ENCODE measurements around the gene MS4A6E. TPM values are rescaled to one million over a fixed set of nuclear protein-coding genes. Genes with fewer than 3 reads are reported as not detected.
"Not testable (repeated sequence)": the region's sequence is repeated elsewhere in the genome, so short reads cannot be mapped to it uniquely, and the experiment has no call there.

MS4A6E gene
- total and polyA plus RNA-seq, 2 donors (not counting 1 experiment from before 2014, with no cell fraction given), result not detected

DNA sequence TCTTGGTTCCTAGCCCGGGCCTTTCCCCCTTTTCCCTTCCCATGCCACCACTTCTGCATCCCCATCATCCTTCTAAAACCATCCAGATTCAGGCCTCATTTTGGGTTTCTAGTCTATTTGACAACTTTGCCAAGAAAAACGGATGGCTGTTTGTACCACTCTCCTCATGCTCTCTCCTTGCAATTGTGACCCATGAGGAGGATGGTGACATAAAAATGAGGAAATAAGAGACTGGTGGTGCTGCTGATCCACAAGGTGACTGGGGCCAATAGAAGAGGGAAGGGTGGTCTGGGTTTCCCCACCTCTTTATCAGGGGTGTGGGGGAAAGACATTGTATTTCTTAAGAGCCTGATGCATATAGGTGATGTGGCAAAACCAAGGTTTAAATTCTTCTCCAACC is 45.6 kb upstream of the MS4A6E start:
- CTCF ChIA-PET, result no interaction called here
- H3K27me3 Mint-ChIP-seq, result no peaks in the 10 kb centered on the region
- H3K9me3 Mint-ChIP-seq (ENCODE audit: insufficient read depth), result no peaks in the 10 kb centered on the region

DNA sequence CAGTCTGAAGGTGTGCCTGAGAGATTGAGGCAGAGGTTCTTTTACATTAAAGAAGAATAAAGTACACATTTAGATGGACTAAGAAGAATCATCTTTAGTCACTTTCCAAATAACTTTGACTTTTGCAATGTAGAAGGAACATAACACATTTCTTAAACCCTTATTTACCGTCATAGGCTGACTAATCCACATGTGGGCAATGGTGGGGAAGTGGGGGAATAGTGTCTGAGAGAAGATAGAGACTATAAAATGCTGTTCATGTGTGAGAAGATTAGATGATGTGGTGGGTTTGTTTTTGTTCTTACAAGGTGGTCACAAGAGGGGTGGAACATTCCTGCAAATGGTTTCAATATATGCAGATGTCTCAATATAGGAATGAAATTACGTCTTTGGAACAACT is 44.8 kb upstream of the MS4A6E start:
- Mint-ChIP-seq H3K9me3 (ENCODE audit: insufficient read depth) (no peaks in the 10 kb centered on the region), H3K27ac (no peak overlapping the region), H3K4me3 (no peak overlapping the region), H3K4me1 (peaks cover 17% of the 10 kb centered on the region), H3K27me3 (no peaks in the 10 kb centered on the region)
- ATAC-seq (ENCODE audit: low read depth), result no peak
- Histone ChIP-seq H3K27me3 (replicated peaks in 1 of 4; ENCODE audit: control extremely low read depth in 1 of 4, control insufficient read depth in 3 of 4, insufficient read depth in 4 of 4, low read length in 3 of 4) (no peaks in the 10 kb centered on the region), H3K79me2 (ENCODE audit: control insufficient read depth, insufficient read depth, low read length) (no peaks in the 10 kb centered on the region), H2AFZ (ENCODE audit: insufficient read depth, low read depth, low read length, poor library complexity, severe bottlenecking) (no peak overlapping the region), H3K27ac (ENCODE audit: low read length in 2 of 2) (no peak overlapping the region), H3K9ac (ENCODE audit: low read length) (no peak overlapping the region), H3K4me2 (replicated peaks; ENCODE audit: low read depth, low read length, poor library complexity, severe bottlenecking) (no peak overlapping the region), H3K4me3 (ENCODE audit: control extremely low read depth in 1 of 5, extremely low read depth in 1 of 5, insufficient read depth in 1 of 5, low read depth in 2 of 5, low read length in 4 of 5) (no peak overlapping the region), H3K9me3 (ENCODE audit: control extremely low read depth in 1 of 3, control insufficient read depth in 2 of 3, insufficient read depth in 1 of 3, low read length in 2 of 3) (no peaks in the 10 kb centered on the region), H3K4me1 (ENCODE audit: control insufficient read depth in 2 of 2, insufficient read depth in 2 of 2, low read length in 2 of 2) (peaks cover 18 to 23% of the 10 kb centered on the region in 2 donors), H3K36me3 (replicated peaks in 1 of 2; ENCODE audit: control extremely low read depth in 1 of 2, control insufficient read depth in 1 of 2, extremely low read depth in 1 of 2, insufficient read depth in 2 of 2, low read length in 1 of 2) (no peaks in the 10 kb centered on the region), H4K20me1 (ENCODE audit: control insufficient read depth, insufficient read depth, low read length, poor library complexity, severe bottlenecking) (no peaks in the 10 kb centered on the region)
- ChIA-PET POLR2A (no interaction called here), CTCF (interaction anchor here (1.2 kb wide), 1 partner anchor 66 kb away, joined by 3 read pairs; no protein-coding TSS in a partner anchor)
- WGBS (ENCODE audit: insufficient coverage), result no CpG with 5 or more reads among the region's 2 CpGs
- DNase-seq, result no peak
- intact Hi-C loops (cut with micrococcal nuclease), result no loop called here
- TF ChIP-seq, protein P1, sequence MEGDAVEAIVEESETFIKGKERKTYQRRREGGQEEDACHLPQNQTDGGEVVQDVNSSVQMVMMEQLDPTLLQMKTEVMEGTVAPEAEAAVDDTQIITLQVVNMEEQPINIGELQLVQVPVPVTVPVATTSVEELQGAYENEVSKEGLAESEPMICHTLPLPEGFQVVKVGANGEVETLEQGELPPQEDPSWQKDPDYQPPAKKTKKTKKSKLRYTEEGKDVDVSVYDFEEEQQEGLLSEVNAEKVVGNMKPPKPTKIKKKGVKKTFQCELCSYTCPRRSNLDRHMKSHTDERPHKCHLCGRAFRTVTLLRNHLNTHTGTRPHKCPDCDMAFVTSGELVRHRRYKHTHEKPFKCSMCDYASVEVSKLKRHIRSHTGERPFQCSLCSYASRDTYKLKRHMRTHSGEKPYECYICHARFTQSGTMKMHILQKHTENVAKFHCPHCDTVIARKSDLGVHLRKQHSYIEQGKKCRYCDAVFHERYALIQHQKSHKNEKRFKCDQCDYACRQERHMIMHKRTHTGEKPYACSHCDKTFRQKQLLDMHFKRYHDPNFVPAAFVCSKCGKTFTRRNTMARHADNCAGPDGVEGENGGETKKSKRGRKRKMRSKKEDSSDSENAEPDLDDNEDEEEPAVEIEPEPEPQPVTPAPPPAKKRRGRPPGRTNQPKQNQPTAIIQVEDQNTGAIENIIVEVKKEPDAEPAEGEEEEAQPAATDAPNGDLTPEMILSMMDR (IDR thresholded peaks at IDR 0.05), result no peak

More for the DNA sequence above, 45.6 kb upstream of the MS4A6E start:
- Histone ChIP-seq H3K4me1 (ENCODE audit: control insufficient read depth in 2 of 2, insufficient read depth in 2 of 2, low read length in 2 of 2) (peaks cover 18 to 23% of the 10 kb centered on the region in 2 donors), H4K20me1 (ENCODE audit: control insufficient read depth, insufficient read depth, low read length, poor library complexity, severe bottlenecking) (no peaks in the 10 kb centered on the region), H3K9ac (ENCODE audit: low read length) (no peak overlapping the region), H3K27me3 (replicated peaks in 1 of 4; ENCODE audit: control extremely low read depth in 1 of 4, control insufficient read depth in 3 of 4, insufficient read depth in 4 of 4, low read length in 3 of 4) (no peaks in the 10 kb centered on the region), H3K4me2 (replicated peaks; ENCODE audit: low read depth, low read length, poor library complexity, severe bottlenecking) (no peak overlapping the region), H3K27ac (ENCODE audit: low read length in 2 of 2) (no peak overlapping the region), H3K79me2 (ENCODE audit: control insufficient read depth, insufficient read depth, low read length) (no peaks in the 10 kb centered on the region), H3K4me3 (ENCODE audit: control extremely low read depth in 1 of 5, extremely low read depth in 1 of 5, insufficient read depth in 1 of 5, low read depth in 2 of 5, low read length in 4 of 5) (no peak overlapping the region), H3K9me3 (ENCODE audit: control extremely low read depth in 1 of 3, control insufficient read depth in 2 of 3, insufficient read depth in 1 of 3, low read length in 2 of 3) (no peaks in the 10 kb centered on the region), H2AFZ (ENCODE audit: insufficient read depth, low read depth, low read length, poor library complexity, severe bottlenecking) (no peak overlapping the region), H3K36me3 (replicated peaks in 1 of 2; ENCODE audit: control extremely low read depth in 1 of 2, control insufficient read depth in 1 of 2, extremely low read depth in 1 of 2, insufficient read depth in 2 of 2, low read length in 1 of 2) (no peaks in the 10 kb centered on the region)
- ATAC-seq (ENCODE audit: low read depth), result no peak
- no peak for TF ChIP-seq EZH2 (IDR thresholded peaks at IDR 0.05; ENCODE audit: borderline replicate concordance, insufficient read depth, low read depth, low read length, poor library complexity, severe bottlenecking)
- TF ChIP-seq, protein P1 (IDR thresholded peaks at IDR 0.05), result no peak
- H3K4me3 Mint-ChIP-seq, result no peak overlapping the region
- no peak overlapping the region for H3K27ac Mint-ChIP-seq
- WGBS (ENCODE audit: insufficient coverage), result 100% methylated on average over 1 of the region's 2 CpGs
- H3K4me1 Mint-ChIP-seq, result peaks cover 17% of the 10 kb centered on the region
- intact Hi-C loops (cut with micrococcal nuclease), result no loop called here
- no peak for DNase-seq
- POLR2A ChIA-PET, result no interaction called here

DNA sequence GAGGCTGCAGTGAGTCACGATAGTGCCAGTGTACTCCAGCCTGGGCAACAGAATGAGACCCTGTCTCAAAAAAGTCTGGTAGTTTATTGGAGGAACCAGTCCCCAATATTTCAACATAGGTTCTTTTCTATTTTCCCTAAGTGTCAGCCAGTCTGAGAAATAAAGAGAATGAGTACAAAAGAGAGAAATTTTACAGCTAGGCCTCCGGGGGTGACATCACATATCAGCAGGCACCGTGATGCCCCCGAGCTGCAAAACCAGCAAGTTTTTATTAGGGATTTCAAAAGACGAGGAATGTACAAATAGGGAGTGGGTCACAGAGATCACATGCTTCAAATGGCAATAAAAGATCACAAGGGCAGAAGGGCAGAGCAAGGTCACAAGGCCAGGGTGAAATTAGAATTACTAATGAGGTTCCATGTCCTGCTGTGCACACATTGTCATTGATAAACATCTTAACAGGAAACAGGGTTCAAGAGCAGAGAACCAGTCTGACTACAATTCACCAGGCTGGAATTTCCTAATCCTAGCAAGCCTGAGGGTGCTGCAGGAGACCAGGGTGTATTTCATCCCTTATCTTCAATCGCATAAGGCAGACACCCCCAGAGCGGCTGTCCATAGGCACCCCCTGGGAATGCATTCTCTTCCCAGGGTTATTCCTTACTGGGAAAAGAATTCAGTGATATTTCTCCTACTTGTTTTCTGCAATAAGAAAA is 41.5 kb upstream of the MS4A6E start:
- H3K27ac Mint-ChIP-seq; H2AFZ ChIP-seq (ENCODE audit: insufficient read depth, low read depth, low read length, poor library complexity, severe bottlenecking); H3K9me3 ChIP-seq (ENCODE audit: control extremely low read depth in 1 of 3, control insufficient read depth in 2 of 3, insufficient read depth in 1 of 3, low read length in 2 of 3); H3K27me3 ChIP-seq (replicated peaks in 1 of 4; ENCODE audit: control extremely low read depth in 1 of 4, control insufficient read depth in 3 of 4, insufficient read depth in 4 of 4, low read length in 3 of 4); H3K4me2 ChIP-seq (replicated peaks; ENCODE audit: low read depth, low read length, poor library complexity, severe bottlenecking); H4K20me1 ChIP-seq (ENCODE audit: control insufficient read depth, insufficient read depth, low read length, poor library complexity, severe bottlenecking); H3K9me3 Mint-ChIP-seq (ENCODE audit: insufficient read depth); H3K36me3 ChIP-seq (replicated peaks in 1 of 2; ENCODE audit: control extremely low read depth in 1 of 2, control insufficient read depth in 1 of 2, extremely low read depth in 1 of 2, insufficient read depth in 2 of 2, low read length in 1 of 2); H3K79me2 ChIP-seq (ENCODE audit: control insufficient read depth, insufficient read depth, low read length); H3K9ac ChIP-seq (ENCODE audit: low read length); CTCF ChIA-PET; ATAC-seq (ENCODE audit: low read depth); H3K27me3 Mint-ChIP-seq; H3K4me3 Mint-ChIP-seq; POLR2A ChIA-PET; H3K4me3 ChIP-seq (ENCODE audit: control extremely low read depth in 1 of 5, extremely low read depth in 1 of 5, insufficient read depth in 1 of 5, low read depth in 2 of 5, low read length in 4 of 5); H3K27ac ChIP-seq (ENCODE audit: low read length in 2 of 2); DNase-seq; intact Hi-C loops (cut with micrococcal nuclease): not testable (repeated sequence)
- 95% methylated on average over 6 of the region's 7 CpGs for WGBS (ENCODE audit: insufficient coverage)
- H3K4me1 ChIP-seq (ENCODE audit: control insufficient read depth in 2 of 2, insufficient read depth in 2 of 2, low read length in 2 of 2), result peaks cover 11 to 13% of the 10 kb centered on the region in 2 donors
- H3K4me1 Mint-ChIP-seq, result peaks cover 12% of the 10 kb centered on the region

All from B cell (primary cell).